MM.1S (cell line): ENCODE results near the gene PKP4.

ENCODE experiments used
- DNase-seq: peaks from one replicate; pipeline ENCODE4 v3.0.0-alpha.2; 2015
- H2AFZ ChIP-seq: fragments of 300-600 bp; sonication (generic); 2 replicates; pipeline ENCODE4 v1.6.0; 2016; ENCODE audit warnings: antibody characterized with exemption, low read length
- H3F3A ChIP-seq: fragments of 300-600 bp; sonication (generic); 2 replicates; pipeline ENCODE4 v1.6.1; 2016; ENCODE audit warnings: mild to moderate bottlenecking, antibody characterized with exemption, low read length, moderate library complexity, mixed read lengths; ENCODE audit not compliant: insufficient read depth
- H3K27ac ChIP-seq: fragments of 300-600 bp; sonication (generic); 2 replicates; pipeline ENCODE4 v1.5.1; 2016; ENCODE audit warnings: mild to moderate bottlenecking, low read length
- H3K27me3 ChIP-seq: fragments of 300-600 bp; sonication (generic); replicated peaks from 2 replicates; pipeline ENCODE4 v1.6.0; 2016; ENCODE audit warnings: low read length; ENCODE audit not compliant: insufficient read depth
- H3K36me3 ChIP-seq: fragments of 300-600 bp; sonication (generic); replicated peaks from 2 replicates; pipeline ENCODE4 v1.6.1; 2016; ENCODE audit warnings: mild to moderate bottlenecking, low read length, mixed read lengths; ENCODE audit not compliant: insufficient read depth
- H3K4me1 ChIP-seq: fragments of 300-600 bp; sonication (generic); 2 replicates; pipeline ENCODE4 v1.6.1; 2016; ENCODE audit warnings: low read length, mixed read lengths
- H3K4me2 ChIP-seq: fragments of 300-600 bp; sonication (generic); 2 replicates; pipeline ENCODE4 v1.6.0; 2016; ENCODE audit warnings: low read depth, low read length
- H3K4me3 ChIP-seq: fragments of 300-600 bp; sonication (generic); 2 replicates; pipeline ENCODE4 v1.5.1; 2016; ENCODE audit warnings: low read length, mixed read lengths
- H3K79me2 ChIP-seq: fragments of 300-600 bp; sonication (generic); 2 replicates; pipeline ENCODE4 v1.6.1; 2016; ENCODE audit warnings: mixed run types, low read length, mixed read lengths
- H3K9ac ChIP-seq: fragments of 300-600 bp; sonication (generic); 2 replicates; pipeline ENCODE4 v1.6.1; 2016; ENCODE audit warnings: low read length, mixed read lengths
- H3K9me2 ChIP-seq: fragments of 300-600 bp; sonication (generic); replicated peaks from 2 replicates; pipeline ENCODE4 v1.6.1; 2016; ENCODE audit warnings: mild to moderate bottlenecking, low read length, mixed read lengths; ENCODE audit not compliant: insufficient read depth
- H3K9me3 ChIP-seq: fragments of 300-600 bp; sonication (generic); replicated peaks from 2 replicates; pipeline ENCODE4 v1.6.1; 2016; ENCODE audit warnings: mild to moderate bottlenecking, low read length, mixed read lengths; ENCODE audit not compliant: insufficient read depth
- H4K20me1 ChIP-seq: fragments of 300-600 bp; sonication (generic); 2 replicates; pipeline ENCODE4 v1.6.1; 2016; ENCODE audit warnings: mild to moderate bottlenecking, low read length, moderate library complexity, mixed read lengths; ENCODE audit not compliant: insufficient read depth
- CTCF ChIP-seq: fragments of 300-600 bp; sonication (generic); IDR thresholded peaks from 2 replicates; pipeline ENCODE4 v1.5.1; 2016; ENCODE audit warnings: antibody characterized with exemption, low read length, mixed read lengths
- EZH2 ChIP-seq: fragments of 300-600 bp; sonication (generic); optimal IDR thresholded peaks from 2 replicates; pipeline ENCODE3; 2017; ENCODE audit warnings: low read depth, mild to moderate bottlenecking, antibody characterized with exemption, low read length, mixed read lengths
- EZH2phosphoT487 ChIP-seq: fragments of 300-600 bp; sonication (generic); IDR thresholded peaks from 2 replicates; pipeline ENCODE4 v1.6.1; 2018; ENCODE audit warnings: antibody characterized with exemption, low read length

PKP4 gene

GRCh38 chr2:158510887-158511286, 54.1 kb downstream of the PKP4 start:
- Histone ChIP-seq H3K27ac (no peak overlapping the region), H3K9me3 (no peaks in the 10 kb centered on the region), H3F3A (no peaks in the 10 kb centered on the region), H3K9ac (no peak overlapping the region), H3K36me3 (no peaks in the 10 kb centered on the region), H2AFZ (no peak overlapping the region), H3K79me2 (peaks cover 36% of the 10 kb centered on the region), H3K9me2 (no peaks in the 10 kb centered on the region), H3K4me3 (no peak overlapping the region), H3K4me2 (no peak overlapping the region), H3K27me3 (no peaks in the 10 kb centered on the region), H3K4me1 (no peaks in the 10 kb centered on the region), H4K20me1 (no peaks in the 10 kb centered on the region)
- no peak for DNase-seq
- TF ChIP-seq CTCF (no peak), EZH2phosphoT487 (no peak), EZH2 (no peak)

- Histone ChIP-seq H3F3A (no peaks in the 10 kb centered on the region), H3K27me3 (no peaks in the 10 kb centered on the region), H2AFZ (no peak overlapping the region), H3K79me2 (peaks cover 29% of the 10 kb centered on the region), H3K9me2 (no peaks in the 10 kb centered on the region), H3K9me3 (no peaks in the 10 kb centered on the region), H3K27ac (no peak overlapping the region), H3K4me2 (no peak overlapping the region), H3K36me3 (no peaks in the 10 kb centered on the region), H3K4me1 (no peaks in the 10 kb centered on the region), H4K20me1 (no peaks in the 10 kb centered on the region), H3K4me3 (no peak overlapping the region), H3K9ac (no peak overlapping the region)
- DNase-seq: no peak
- TF ChIP-seq EZH2phosphoT487: no peak
- no peak for TF ChIP-seq CTCF
- TF ChIP-seq EZH2: no peak
Measured at GRCh38 chr2:158511706-158512105, 55.0 kb downstream of the PKP4 start.

- Histone ChIP-seq H3F3A (no peaks in the 10 kb centered on the region), H4K20me1 (no peaks in the 10 kb centered on the region), H3K27ac (no peak overlapping the region), H3K27me3 (no peaks in the 10 kb centered on the region), H3K4me2 (no peak overlapping the region), H3K36me3 (no peaks in the 10 kb centered on the region), H3K9ac (no peak overlapping the region), H2AFZ (no peak overlapping the region), H3K4me1 (no peaks in the 10 kb centered on the region), H3K4me3 (no peak overlapping the region), H3K9me3 (no peaks in the 10 kb centered on the region), H3K9me2 (no peaks in the 10 kb centered on the region), H3K79me2 (peaks cover 24% of the 10 kb centered on the region)
- TF ChIP-seq CTCF (no peak), EZH2 (no peak), EZH2phosphoT487 (no peak)
- DNase-seq: no peak
Measured at GRCh38 chr2:158512323-158512722, 55.6 kb downstream of the PKP4 start.

- no peaks in the 10 kb centered on the region for H3K9me2 ChIP-seq
- H3K36me3 ChIP-seq: no peaks in the 10 kb centered on the region
- H3K27ac ChIP-seq: no peak overlapping the region
- peaks cover 21% of the 10 kb centered on the region for H3K79me2 ChIP-seq
- H3K4me1 ChIP-seq: no peaks in the 10 kb centered on the region
- H3K4me3 ChIP-seq: no peak overlapping the region
- H3K4me2 ChIP-seq: no peak overlapping the region
- H4K20me1 ChIP-seq: no peaks in the 10 kb centered on the region
- no peak overlapping the region for H3K9ac ChIP-seq
- no peaks in the 10 kb centered on the region for H3F3A ChIP-seq
- H2AFZ ChIP-seq: no peak overlapping the region
- no peak for DNase-seq
- no peaks in the 10 kb centered on the region for H3K27me3 ChIP-seq
- no peaks in the 10 kb centered on the region for H3K9me3 ChIP-seq
- no peak for TF ChIP-seq CTCF
- no peak for TF ChIP-seq EZH2phosphoT487
- TF ChIP-seq EZH2: no peak
Measured at GRCh38 chr2:158513841-158514240, 57.1 kb downstream of the PKP4 start.
